RWPE2 (cell line): Measurements from ENCODE around the gene SPATA2.

Experiments used
- ATAC-seq: fragments of 200-7000 bp; cut with Tn5 transposase; 3 replicates; pipeline ENCODE4 v1.9.1; 2021; ENCODE audit warnings: low read depth
- DNase-seq: peaks from one replicate; pipeline ENCODE4 v3.0.0-alpha.2; 2020; ENCODE audit warnings: low spot score
- H3K27ac ChIP-seq: fragments of 450-650 bp; 2 replicates; pipeline ENCODE4 v1.5.1; 2017; ENCODE audit warnings: mild to moderate bottlenecking; ENCODE audit not compliant: poor library complexity, severe bottlenecking
- H3K27me3 ChIP-seq: fragments of 250-450 bp; sonication (Bioruptor Pico); 2 replicates; pipeline ENCODE4 v1.5.1; 2021; ENCODE audit warnings: mild to moderate bottlenecking, moderate library complexity; ENCODE audit not compliant: insufficient read depth, poor library complexity, severe bottlenecking
- H3K36me3 ChIP-seq: fragments of 250-450 bp; sonication (Bioruptor Pico); 2 replicates; pipeline ENCODE4 v1.5.1; 2020; ENCODE audit warnings: low read depth, mild to moderate bottlenecking, moderate library complexity
- H3K4me1 ChIP-seq: fragments of 250-450 bp; sonication (Bioruptor Pico); 2 replicates; pipeline ENCODE4 v1.5.1; 2021; ENCODE audit warnings: mild to moderate bottlenecking, moderate library complexity; ENCODE audit not compliant: insufficient read depth, poor library complexity, severe bottlenecking
- H3K4me3 ChIP-seq: fragments of 250-450 bp; sonication (Bioruptor Pico); 2 replicates; pipeline ENCODE4 v1.5.1; 2021; ENCODE audit warnings: mild to moderate bottlenecking, moderate library complexity; ENCODE audit not compliant: severe bottlenecking
- H3K9me3 ChIP-seq: fragments of 250-450 bp; sonication (Bioruptor Pico); 2 replicates; pipeline ENCODE4 v1.5.1; 2021; ENCODE audit warnings: mild to moderate bottlenecking, moderate library complexity; ENCODE audit not compliant: severe bottlenecking
- CTCF ChIP-seq: fragments of 450-650 bp; IDR thresholded peaks from one replicate; pipeline ENCODE4 v1.5.1; 2017; ENCODE audit warnings: mild to moderate bottlenecking, moderate library complexity; ENCODE audit not compliant: poor library complexity, severe bottlenecking

SPATA2 gene

GRCh38 chr20:49888212-49889000 is 26.9 kb downstream of the SPATA2 start:
- Histone ChIP-seq H3K27me3 (no peaks in the 10 kb centered on the region), H3K4me1 (no peaks in the 10 kb centered on the region), H3K36me3 (peaks cover 17% of the 10 kb centered on the region; the same call in 1 of the 2 replicates), H3K27ac (no peak overlapping the region), H3K9me3 (no peaks in the 10 kb centered on the region), H3K4me3 (no peak overlapping the region)
- peak; percentile 99 for TF ChIP-seq CTCF
- DNase-seq (peak; percentile 80), ATAC-seq (peak; percentile 26; the same call in 2 of the 3 replicates)

- H3K4me3 ChIP-seq: no peak overlapping the region
- DNase-seq (peak; percentile 89), ATAC-seq (no peak)
- peaks cover 20% of the 10 kb centered on the region; the same call in 1 of the 2 replicates for H3K36me3 ChIP-seq
- H3K4me1 ChIP-seq: no peaks in the 10 kb centered on the region
- H3K27ac ChIP-seq: no peak overlapping the region
- H3K27me3 ChIP-seq: no peaks in the 10 kb centered on the region
- H3K9me3 ChIP-seq: no peaks in the 10 kb centered on the region
- no peak for TF ChIP-seq CTCF
These were observed 27.8 kb downstream of the SPATA2 start for GRCh38 chr20:49887251-49888211.

- ATAC-seq: no peak
- H3K27ac ChIP-seq: no peak overlapping the region
These were observed 28.6 kb downstream of the SPATA2 start for GRCh38 chr20:49886571-49887213.

DNA sequence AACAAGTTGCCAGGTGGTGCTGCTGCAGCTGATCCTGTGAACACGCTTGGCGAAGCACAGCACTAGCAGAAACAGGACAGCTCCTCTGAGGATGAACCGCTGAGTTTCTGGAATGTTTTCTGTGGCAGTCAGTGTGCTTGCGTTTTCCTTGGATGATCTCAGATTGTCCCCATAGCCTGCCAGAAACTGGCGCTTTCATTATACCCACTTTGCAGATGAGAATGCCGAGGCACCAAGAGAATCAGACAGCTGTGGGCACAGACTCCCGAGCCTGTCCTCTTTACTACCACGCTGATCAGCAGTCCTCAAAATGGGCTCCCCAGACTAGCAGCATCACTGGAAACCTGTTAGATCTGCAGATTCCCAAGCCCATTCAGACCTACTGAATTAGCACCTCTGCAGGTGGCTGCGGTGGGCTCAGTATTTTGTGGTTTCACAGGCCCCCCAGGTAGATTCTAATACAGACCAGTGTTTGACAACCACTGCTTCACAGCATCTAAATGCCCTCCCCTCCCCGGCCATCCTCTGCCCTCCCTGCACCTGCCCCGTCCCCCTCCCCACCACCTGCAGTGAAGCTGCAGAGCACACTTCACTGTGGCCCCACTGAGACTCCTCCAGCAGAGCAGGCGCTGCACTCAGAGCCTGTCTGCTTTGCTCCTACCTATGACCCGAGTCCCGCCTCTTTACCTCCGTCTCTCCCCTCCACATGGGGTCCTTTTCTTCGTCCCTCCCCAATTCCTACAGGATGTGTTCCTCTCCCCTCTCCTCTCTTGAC is 29.6 kb downstream of the SPATA2 start:
- peaks cover 29% of the 10 kb centered on the region for H3K36me3 ChIP-seq
- TF ChIP-seq CTCF: no peak
- no peaks in the 10 kb centered on the region for H3K4me1 ChIP-seq
- H3K4me3 ChIP-seq: no peak overlapping the region
- no peaks in the 10 kb centered on the region for H3K27me3 ChIP-seq
- no peak overlapping the region for H3K27ac ChIP-seq
- H3K9me3 ChIP-seq: no peaks in the 10 kb centered on the region
- DNase-seq (peak; percentile 73), ATAC-seq (no peak)

More at GRCh38 chr20:49886571-49887213, 28.6 kb downstream of the SPATA2 start:
- Histone ChIP-seq H3K27me3 (no peaks in the 10 kb centered on the region), H3K4me3 (no peak overlapping the region), H3K4me1 (no peaks in the 10 kb centered on the region), H3K9me3 (no peaks in the 10 kb centered on the region), H3K36me3 (peaks cover 20% of the 10 kb centered on the region; the same call in 1 of the 2 replicates)
- DNase-seq: peak; percentile 82
- no peak for TF ChIP-seq CTCF
